ENCODE measurements around the gene OXSM.
A peak's percentile ranks its signal among the peaks of the same experiment; 100 is the strongest.

The OXSM gene

GRCh38 chr3:25789596-25790556 is at the start of gene OXSM:
Gene OXSM (plus strand): TSS chr3:25790090. CDS start chr3:25791021, 931 bp downstream.
- DNase-seq (ENCODE audit: low read depth in 1 of 2, low spot score in 1 of 2): peak; percentile 75 to 82

GRCh38 chr3:25744470-25744869 is 45.4 kb upstream of the OXSM start:
- DNase-seq (ENCODE audit: low read depth in 1 of 2, low spot score in 1 of 2): no peak

GRCh38 chr3:25747033-25747432 is 42.9 kb upstream of the OXSM start:
- DNase-seq (ENCODE audit: low read depth in 1 of 2, low spot score in 1 of 2): no peak

GRCh38 chr3:25748189-25748588 is 41.7 kb upstream of the OXSM start:
- no peak for DNase-seq (ENCODE audit: low read depth in 1 of 2, low spot score in 1 of 2)

GRCh38 chr3:25749031-25749581 is 40.8 kb upstream of the OXSM start:
- DNase-seq (ENCODE audit: low read depth in 1 of 2, low spot score in 1 of 2): no peak

GRCh38 chr3:25751048-25751447 is 38.8 kb upstream of the OXSM start:
- DNase-seq (ENCODE audit: low read depth in 1 of 2, low spot score in 1 of 2): no peak

GRCh38 chr3:25751725-25752124 is 38.2 kb upstream of the OXSM start:
- DNase-seq (ENCODE audit: low read depth in 1 of 2, low spot score in 1 of 2): no peak

- no peak for DNase-seq (ENCODE audit: low read depth in 1 of 2, low spot score in 1 of 2)
Measured at GRCh38 chr3:25768851-25769250, 21.0 kb upstream of the OXSM start.

GRCh38 chr3:25775936-25776335 is 14.0 kb upstream of the OXSM start:
- no peak for DNase-seq (ENCODE audit: low read depth in 1 of 2, low spot score in 1 of 2)

GRCh38 chr3:25780618-25781017 is 9.3 kb upstream of the OXSM start:
- DNase-seq (ENCODE audit: low read depth in 1 of 2, low spot score in 1 of 2): no peak

GRCh38 chr3:25781145-25781757 is 8.6 kb upstream of the OXSM start:
- DNase-seq (ENCODE audit: low read depth in 1 of 2, low spot score in 1 of 2): no peak

GRCh38 chr3:25781758-25782594 is 7.9 kb upstream of the OXSM start:
- DNase-seq (ENCODE audit: low read depth in 1 of 2, low spot score in 1 of 2): no peak

- no peak for DNase-seq (ENCODE audit: low read depth in 1 of 2, low spot score in 1 of 2)
Measured at GRCh38 chr3:25782636-25782937, 7.3 kb upstream of the OXSM start.

GRCh38 chr3:25782938-25783660 is 6.8 kb upstream of the OXSM start, which contains the start of gene NGLY1:
Gene NGLY1 (minus strand): TSS chr3:25783443. CDS start chr3:25783390, 53 bp downstream.
- peak; percentile 76 to 80 for DNase-seq (ENCODE audit: low read depth in 1 of 2, low spot score in 1 of 2)

GRCh38 chr3:25783661-25784512 is 6.0 kb upstream of the OXSM start:
- DNase-seq (ENCODE audit: low read depth in 1 of 2, low spot score in 1 of 2): no peak

- DNase-seq (ENCODE audit: low read depth in 1 of 2, low spot score in 1 of 2): no peak
Measured at GRCh38 chr3:25784971-25785370, 4.9 kb upstream of the OXSM start.

- no peak for DNase-seq (ENCODE audit: low read depth in 1 of 2, low spot score in 1 of 2)
Measured at GRCh38 chr3:25785826-25786225, 4.1 kb upstream of the OXSM start.

- no peak for DNase-seq (ENCODE audit: low read depth in 1 of 2, low spot score in 1 of 2)
Measured at GRCh38 chr3:25787689-25788088, 2.2 kb upstream of the OXSM start.

- DNase-seq (ENCODE audit: low read depth in 1 of 2, low spot score in 1 of 2): no peak
Measured at GRCh38 chr3:25789209-25789595, 688 bp upstream of the OXSM start.

GRCh38 chr3:25801786-25802185 is 11.9 kb downstream of the OXSM start:
- DNase-seq (ENCODE audit: low read depth in 1 of 2, low spot score in 1 of 2): no peak

Data from stimulated activated CD4-positive, alpha-beta T cell treated with anti-CD3 and anti-CD28 coated beads, Interleukin-15, amount 100 ng/mL, for 1 hour (primary cell).